DMS114 treated with DMSO at 0.1 percent for 48 hours (cell line): ENCODE measurements around the gene CERS3.

ENCODE experiments used
- DNase-seq: peaks from one replicate; lab custom pipeline; 2025; ENCODE audit not compliant: unreplicated experiment; lab: John Stamatoyannopoulos, UW

The CERS3 gene

GRCh38 chr15:100385300-100386050, 143.3 kb downstream of the CERS3 start:
- no peak for DNase-seq

GRCh38 chr15:100384108-100384410, 144.7 kb downstream of the CERS3 start:
- DNase-seq = no peak

GRCh38 chr15:100383302-100384107, 145.2 kb downstream of the CERS3 start:
- peak; percentile 63 for DNase-seq

GRCh38 chr15:100373942-100374341, 154.8 kb downstream of the CERS3 start:
- no peak for DNase-seq

GRCh38 chr15:100373120-100373896, 155.4 kb downstream of the CERS3 start:
- no peak for DNase-seq

GRCh38 chr15:100372739-100373119, 156.0 kb downstream of the CERS3 start:
- no peak for DNase-seq

- no peak for DNase-seq
Observed at GRCh38 chr15:100355342-100355741, 173.4 kb downstream of the CERS3 start.

- no peak for DNase-seq
Observed at GRCh38 chr15:100353449-100353848, 175.3 kb downstream of the CERS3 start.

- DNase-seq = no peak
Observed at GRCh38 chr15:100350434-100351226, 178.1 kb downstream of the CERS3 start.
